HUDEP-2 (cell line): ENCODE measurements around the gene COMMD9.
"Not testable (repeated sequence)": the region's sequence is repeated elsewhere in the genome, so short reads cannot be mapped to it uniquely, and the experiment has no call there.

ENCODE experiments used
- DNase-seq, 76 experiments: peaks; one replicate each; lab custom pipeline; 2025; ENCODE audit not compliant: unreplicated experiment in 76 of 76; lab: John Stamatoyannopoulos, UW

COMMD9 gene

DNA sequence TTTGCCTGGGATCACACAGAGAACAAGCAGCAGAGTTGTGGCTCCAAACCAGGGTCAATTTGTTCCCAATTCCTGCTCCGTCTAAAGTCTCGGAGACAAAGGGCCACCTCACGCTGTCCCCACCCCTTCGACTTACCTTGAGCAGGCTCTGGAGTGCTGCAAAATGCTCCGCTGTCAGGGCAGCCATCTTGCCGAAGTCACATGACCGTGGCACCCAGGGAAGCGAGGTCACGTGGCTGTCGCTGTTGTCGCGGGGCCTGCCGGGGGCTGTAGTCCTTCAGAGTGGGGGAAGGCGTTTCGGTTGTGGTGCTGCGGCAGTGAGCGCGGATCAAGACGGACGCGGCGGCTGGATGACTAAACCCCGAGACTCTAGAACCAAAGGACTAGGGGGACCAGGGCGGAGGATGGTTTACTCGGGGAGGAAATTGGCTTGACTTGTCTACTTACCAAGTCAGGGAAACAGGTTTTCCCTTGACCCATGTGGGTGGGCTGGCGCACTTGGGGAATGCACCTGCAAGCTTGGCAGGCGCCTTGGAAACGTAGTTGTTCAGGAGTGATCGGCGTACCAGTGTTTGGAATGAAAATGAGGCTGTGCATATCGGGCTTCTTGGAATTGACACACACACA, at the start of gene COMMD9:
TSS of gene COMMD9 (minus strand) at position 199 of the 627 bp plus-strand sequence. CDS start at position 187, 12 bp downstream.
- peak in 75 of 76 experiments; percentile 4 to 94 (median 85) for DNase-seq

DNA sequence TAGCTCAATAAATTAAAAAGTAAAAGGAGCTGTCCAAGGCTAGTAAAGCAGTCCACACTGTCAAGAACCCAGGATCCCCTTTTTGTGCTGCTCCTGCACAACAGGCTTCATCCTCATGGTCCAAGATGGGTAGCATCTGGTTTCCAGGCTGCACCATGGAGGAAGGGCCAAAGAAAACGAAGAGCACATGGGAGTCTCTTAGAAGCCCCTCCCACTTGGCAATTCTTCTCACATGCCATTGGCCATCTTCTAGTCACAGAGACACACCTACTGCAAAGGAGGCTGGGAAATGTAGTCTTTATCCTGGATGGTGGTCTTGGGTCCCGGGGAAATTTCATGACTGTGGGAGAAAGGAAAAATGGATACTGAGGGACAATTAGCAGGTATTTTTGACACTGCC, 44.7 kb upstream of the COMMD9 start:
- DNase-seq = peak in 3 of 76 experiments; percentile 3 to 13 (median 7)

DNA sequence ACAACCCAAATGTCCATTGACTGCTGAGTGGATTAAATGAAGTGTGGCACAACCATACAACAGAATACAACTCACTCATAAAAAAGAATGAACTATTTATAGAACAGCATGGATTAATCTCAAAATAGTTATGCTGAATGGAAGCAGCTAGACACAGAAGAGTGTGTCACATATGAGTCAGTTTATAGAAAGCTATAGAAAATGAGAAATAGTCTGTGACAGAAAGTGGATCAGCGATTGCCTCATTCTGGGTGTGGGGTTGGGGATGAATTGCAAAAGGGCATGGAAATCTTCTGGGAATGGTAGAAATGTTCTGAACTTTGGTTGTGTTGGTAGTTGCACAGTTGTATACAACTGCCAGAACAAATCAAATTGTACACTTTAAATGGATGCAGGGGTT, 44.2 kb upstream of the COMMD9 start:
- DNase-seq = no peak

DNA sequence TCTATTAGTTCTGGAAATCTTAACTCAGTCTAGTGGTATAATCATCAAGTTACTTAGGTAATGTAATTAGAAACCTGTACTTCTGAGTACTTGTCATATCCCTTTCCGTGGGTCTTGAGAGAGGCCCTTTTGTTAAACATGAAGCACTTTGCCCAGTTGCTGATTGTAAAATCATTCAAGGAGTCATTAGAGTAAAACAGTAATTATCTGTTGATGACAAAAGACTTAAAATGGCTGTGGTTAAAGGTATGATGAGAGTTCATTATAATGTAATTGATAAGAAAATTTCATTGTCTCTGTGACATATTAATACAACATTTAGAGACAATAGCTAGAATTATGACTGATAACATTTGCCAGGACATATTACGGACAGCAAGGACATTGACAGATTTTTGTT, 41.2 kb upstream of the COMMD9 start:
- DNase-seq = no peak

DNA sequence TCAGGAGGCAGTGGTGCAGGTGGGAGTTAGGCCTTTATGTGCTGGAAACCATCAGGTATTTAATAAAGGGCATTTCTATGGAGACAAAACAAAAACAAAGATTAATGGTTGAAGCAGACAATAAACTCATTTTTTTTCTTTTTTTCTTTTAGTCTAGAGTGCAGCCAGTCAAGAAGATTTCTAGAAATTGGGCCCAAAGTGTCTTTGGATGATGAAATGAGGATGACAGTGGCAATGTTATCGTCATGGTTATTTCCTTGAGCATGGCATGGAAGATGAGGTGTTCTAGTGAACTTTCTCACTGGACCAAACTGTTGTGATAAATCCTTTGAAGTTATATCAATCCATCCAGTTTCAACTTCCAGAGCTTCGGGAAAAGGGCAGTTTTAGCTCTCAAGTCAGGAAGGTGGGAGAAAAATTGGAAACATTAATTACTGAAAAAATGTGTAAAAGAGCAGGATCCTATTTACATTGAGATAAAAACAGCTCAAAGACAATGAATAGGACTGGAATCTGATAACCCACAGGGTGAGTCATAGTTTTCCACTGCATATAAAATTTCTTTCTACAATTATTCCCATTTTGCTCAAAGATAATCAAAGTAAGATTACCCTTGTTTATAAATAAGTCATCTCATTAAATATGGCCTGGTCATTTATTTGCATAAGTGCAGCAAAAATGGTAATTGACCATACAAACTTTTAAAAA, 39.9 kb upstream of the COMMD9 start:
- no peak for DNase-seq

DNA sequence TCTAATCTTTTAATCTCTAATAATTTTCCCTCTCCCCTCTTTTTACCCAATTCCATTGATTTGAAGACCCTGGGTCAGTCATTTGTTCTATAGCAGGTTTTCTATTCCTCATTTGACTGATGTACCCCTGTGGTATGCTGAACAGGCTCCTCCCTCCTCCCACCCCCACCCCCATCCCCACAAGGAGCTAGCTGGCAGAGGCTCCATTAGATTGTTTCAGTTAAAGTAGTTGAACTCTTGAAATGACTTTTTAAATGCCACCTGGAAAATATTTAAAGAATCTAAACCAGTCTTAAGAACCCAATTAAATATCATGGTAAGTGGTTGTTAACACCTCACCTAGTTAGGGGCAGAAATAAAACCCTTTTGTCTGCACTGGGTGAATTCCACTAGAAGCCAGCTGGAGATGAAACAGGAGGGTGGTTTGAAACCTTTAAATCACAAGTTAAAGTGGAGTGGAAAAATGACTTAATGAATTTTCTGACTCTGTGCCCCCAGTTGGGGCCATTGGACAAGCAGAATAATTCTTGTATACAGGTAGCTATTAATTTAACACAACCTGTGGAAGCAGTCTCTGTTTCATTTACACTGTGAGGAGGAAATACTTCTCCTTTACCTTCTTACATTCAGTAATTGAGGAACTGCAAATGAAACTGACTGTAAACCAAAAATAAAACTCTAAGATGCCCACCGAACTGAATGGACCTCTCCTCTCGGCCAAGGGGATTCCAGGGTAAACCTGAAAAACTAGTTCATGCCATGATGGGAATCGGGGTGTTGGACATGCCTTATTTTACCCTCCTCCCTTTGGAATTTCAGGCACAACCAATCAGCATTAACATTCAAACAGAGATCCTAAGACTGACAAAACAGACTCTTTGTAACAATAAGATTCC, 37.5 kb upstream of the COMMD9 start:
- DNase-seq = no peak

DNA sequence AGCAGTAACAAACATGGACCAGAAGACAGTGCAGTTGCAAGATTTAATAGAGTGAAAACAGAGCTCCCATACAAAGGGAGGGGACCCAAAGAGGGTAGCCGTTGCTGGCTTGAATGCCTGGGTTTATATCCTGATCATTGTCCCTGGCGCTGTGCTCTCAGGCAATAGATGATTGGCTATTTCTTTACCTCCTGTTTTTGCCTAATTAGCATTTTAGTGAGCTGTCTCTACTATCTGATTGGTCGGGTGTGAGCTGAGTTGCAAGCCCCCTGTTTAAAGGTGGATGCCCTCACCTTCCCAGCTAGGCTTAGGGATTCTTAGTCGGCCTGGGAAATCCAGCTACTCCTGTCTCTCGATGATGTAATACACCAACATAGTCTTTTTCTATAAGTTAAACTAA, 36.2 kb upstream of the COMMD9 start:
- not testable (repeated sequence) for DNase-seq

DNA sequence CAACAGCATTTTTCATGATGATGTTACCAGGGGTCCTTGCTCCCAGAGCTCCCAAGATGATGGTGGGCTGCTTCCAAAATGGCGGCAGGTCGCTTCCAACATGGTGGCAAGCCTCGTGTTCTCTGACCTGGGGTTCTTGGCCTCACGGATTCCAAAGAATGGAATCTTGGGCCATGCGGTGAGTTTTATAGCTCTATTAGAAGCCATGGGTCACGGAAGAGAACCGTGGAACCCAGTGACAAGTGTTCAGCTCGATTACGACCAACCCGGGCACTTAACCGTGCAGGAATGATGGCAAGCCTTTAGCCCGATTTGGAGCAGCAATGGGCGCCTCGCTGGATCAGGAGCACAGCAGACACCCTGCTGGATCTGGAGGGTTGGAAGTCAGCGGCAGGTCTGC, 35.7 kb upstream of the COMMD9 start:
- DNase-seq = not testable (repeated sequence)

DNA sequence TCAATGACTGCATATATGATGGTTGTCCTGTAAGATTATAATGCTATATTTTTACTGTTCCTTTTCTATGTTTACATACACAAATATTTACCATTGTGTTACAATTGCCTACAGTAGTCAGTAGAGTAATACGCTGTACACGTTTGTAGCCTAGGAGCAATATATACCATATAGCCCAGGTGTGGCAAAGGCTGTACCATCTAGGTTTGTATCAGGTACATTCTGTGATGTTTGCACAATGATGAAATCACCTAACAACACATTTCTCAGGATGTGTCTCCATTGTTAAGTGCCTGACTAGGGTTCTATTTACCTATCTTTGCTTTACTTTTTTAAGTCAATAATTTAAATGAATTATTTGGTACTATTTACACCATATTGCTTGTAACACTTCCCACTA, 28.8 kb upstream of the COMMD9 start:
- DNase-seq = no peak

DNA sequence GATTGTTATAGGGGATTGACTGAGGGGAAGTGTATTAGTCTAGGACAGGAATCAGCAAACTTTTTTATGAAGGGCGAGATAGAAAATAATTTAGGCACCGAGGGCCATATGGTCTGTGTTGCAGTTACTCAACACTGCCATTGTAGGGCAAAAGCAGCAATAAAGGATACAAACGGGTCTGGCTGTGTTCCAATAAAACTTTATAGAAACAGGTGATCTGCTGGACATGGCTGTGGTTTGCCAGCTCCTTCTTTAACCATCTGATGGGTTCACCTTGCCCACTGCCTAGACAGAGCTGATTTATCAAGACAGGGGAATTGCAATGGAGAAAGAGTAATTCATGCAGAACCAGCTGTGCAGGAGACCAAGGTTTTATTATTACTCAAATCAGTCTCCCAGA, 26.8 kb upstream of the COMMD9 start:
- no peak for DNase-seq

DNA sequence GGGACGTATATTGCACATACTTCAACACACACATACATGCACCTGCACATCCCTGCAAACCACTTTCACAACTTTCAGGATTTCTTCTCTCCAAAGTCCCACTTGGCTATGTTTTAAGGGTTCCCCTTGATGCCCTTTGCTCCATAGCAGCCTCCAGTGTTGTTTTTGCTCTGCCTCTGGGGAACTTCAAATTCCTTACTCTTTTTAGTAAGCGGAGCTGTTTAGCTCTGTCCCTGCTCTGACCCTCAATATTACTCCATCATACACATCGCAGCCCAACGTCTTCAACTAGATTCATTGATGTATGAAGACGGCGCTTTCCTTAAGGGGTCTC, 25.2 kb upstream of the COMMD9 start:
- DNase-seq = no peak

DNA sequence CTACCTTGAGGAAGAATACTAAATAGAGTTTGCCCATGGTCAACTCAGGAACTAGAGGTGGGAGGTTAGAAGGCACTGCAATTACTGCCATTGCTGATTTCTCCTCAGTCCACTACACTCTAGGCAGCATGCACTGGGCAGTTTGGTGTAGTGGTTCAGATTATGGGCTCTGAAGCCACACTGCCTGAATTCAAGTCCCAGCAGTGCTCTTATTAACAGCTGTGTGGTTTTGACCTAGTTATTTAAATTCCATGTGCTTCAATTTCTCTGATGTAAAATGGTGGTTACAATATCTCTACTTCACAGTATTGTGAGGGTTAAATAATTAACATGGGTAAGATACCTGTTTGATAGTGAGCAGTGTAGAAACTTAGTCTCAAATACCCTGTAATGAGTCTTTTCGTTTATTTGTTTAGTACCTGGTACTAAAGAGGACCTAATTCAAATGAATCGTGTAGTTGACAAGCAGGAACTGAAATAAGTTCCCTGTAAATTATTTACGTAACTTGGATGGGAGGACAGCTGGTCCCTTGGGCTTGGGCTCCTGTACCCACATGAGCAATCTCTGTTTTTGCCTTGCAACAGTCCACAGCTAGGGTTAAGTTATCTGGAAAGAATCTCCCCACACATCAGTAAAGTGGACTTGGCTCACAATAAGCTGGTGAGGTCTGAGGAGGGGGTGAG, 24.7 kb upstream of the COMMD9 start:
- DNase-seq = no peak

DNA sequence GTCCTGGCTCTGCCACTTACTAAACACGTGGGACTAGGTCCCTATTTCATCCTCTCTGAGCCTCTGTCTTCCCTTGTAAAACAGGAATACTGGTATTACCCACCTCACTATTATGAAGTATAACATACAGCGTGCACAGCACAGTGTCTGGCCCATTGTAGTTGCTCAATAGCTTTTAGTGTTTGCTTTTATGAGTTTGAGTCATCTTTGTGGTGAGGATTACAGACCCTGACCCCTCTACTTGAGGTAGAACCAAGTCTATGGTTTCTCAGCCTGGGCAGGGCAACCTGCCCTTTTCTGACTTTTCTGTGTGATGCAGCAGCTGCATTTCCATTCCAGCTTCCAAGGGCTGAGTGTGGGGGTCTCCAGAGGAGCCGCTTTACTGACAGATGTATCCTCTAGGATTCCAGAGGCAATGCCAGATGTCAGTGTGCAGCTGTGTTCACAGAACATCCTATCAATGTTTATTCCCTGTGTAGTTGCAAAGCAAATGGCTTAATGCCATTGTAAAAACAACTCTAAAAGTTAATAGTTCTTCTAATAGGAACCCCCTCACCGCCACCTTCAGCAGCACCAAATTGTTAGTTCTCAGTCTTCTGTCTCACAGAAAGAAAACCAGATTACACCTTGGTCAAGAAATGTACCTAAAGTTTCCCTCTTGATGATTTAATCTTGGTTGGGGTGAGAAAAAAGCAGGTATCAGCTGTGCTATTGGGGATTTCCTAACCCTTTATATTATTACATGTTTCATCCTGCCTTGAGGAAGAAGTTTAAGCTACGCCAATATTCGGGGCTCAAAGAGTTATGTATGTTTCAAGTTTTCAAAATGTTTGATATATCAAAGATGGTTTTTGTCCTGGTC, 23.6 kb upstream of the COMMD9 start:
- no peak for DNase-seq

DNA sequence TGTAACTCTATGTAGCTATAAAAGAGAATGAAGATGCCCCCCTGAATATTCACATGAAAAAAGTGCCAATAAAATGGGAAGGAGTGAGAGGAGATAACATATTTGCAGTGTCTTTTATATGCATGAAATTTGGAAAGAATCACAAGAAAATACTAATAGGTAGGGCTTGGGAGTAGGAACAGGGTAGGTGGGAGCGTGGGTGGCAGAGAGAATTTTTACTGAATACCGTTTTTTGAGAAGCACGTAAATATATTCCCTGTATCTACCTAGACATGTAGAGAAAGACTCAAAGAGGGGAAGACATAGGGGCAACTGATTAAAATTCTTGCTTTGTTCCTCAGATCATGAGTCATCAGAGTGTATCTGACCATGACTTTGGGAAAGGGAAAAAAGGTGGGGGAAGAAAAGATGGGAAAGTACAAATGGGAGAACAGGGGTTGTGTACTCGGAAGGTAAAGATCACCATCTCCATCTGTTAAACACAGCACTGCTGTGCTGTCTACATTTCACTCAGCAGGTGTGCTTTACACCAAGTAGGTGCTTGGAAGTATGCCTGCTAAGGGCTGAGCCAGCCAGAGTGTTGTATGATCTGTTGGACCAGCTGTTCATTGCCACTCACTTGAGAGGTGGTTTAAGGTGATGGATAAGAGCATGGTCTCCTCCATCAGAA, 22.8 kb upstream of the COMMD9 start:
- no peak for DNase-seq

DNA sequence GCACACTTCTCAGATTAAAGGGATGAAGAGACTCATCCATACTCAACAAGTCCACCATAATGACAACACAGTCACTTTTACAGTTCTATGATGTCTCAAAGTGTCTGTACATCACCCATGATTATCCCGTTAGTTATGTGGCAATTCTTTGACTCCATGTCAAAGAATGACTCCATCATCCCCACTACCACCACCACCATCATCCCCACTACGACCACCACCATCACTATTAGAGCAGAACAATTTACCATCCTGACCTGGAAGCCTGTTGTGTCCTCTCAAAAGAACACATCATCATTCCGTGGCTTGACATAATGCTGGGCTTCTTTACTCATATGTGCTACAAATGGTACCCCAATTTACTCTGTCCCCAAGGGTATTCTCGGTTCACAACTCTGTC, 20.6 kb upstream of the COMMD9 start:
- DNase-seq = no peak

DNA sequence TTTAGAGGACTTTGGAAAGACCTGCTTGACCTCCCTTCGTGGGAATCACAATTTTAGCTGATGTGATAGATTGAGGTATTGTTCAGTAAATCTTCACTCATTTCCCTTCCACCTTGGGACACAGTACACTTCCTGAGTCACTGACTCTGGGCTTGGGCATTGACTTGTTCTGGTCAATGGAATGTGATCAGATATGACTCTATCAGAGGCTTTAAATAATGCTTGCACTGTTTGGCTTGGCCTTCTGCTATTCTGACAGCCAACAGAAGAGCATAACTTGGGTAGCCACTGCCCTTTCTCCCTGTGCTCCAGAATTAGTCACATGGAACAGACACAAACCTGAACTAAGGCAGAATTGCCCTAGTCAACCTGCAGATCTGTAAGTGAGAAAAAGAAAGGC, 19.4 kb upstream of the COMMD9 start:
- DNase-seq = no peak

DNA sequence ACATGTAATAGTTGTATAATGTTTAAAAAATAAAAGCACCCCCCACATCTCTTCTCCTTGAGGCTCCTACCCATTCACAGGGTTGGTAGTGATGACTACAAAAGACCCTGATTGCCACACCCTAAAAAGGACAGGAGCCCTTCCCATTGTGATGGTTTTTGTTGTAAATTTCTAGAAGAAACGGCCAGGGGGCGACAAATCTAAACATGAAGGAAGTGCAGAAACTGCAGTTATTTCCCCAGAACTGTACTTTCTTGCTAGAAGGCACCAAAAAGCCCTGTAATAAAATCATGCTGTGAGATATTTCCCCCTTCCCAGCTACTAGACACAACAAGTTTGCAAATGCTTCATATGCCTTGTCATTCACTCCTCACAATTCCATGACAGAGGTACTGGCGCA, 17.7 kb upstream of the COMMD9 start:
- no peak for DNase-seq

DNA sequence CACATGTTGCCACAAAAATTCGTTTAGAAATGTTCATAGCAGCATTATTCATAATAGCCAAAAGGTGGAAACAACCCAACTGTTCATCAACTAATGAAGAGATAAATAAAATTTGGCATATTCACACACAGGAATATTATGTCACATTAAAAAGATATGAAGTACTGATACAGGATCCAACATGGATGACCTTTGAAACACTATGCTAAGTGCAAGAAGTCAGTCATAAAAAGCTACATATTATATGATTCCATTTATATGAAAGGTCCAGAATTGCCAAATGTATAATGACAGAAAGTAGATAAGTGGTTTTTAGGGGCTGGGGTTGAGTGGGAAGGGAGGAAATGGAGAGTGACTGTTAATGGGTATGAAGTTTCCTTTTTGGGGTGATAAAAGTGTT, 15.8 kb upstream of the COMMD9 start:
- no peak for DNase-seq

DNA sequence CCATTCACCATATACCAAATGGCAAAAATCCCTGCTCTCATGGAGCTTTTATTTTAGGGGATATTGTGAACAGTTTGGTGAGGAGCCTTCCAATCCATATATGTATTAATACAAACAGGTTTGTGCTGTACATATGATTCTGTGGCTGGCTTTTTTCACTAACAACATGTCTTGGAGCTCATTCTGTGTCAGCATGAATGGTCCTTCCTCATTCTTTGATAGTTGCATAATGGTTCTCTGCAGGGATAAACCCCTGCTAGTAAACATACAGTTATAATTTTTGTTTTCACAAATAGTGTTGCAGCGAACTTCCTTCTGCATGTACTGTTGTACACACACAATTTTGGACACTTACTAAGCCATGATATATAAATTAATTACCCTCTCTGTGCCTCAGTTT, 15.1 kb upstream of the COMMD9 start:
- no peak for DNase-seq

DNA sequence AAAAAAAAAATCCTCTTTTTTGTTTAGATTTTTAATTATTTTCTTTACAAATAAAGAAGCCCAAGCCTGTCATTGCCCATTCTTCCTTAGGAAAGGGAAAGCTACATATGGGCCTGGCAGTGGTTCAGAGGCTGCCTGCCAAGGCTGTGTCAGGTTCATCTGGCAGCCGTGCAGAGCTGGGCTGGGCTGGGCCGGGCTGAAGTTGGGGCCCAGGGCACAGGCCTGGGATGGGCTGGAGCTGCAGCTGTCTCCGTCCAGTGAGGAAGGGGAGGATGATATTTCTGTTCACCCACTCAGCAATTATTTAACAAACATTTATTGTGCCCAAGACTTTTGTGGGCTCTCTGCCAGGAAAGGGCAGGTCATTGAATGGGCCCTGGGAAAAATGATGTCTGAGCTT, 11.4 kb upstream of the COMMD9 start:
- peak in 21 of 76 experiments; percentile 1 to 41 (median 9) for DNase-seq
